HuH-7 (cell line): ENCODE data around the gene CD209.

ENCODE experiments used
- DNase-seq: peaks from one replicate; pipeline ENCODE4 v3.0.0; 2011; ENCODE audit warnings: low spot score

The CD209 gene

DNA sequence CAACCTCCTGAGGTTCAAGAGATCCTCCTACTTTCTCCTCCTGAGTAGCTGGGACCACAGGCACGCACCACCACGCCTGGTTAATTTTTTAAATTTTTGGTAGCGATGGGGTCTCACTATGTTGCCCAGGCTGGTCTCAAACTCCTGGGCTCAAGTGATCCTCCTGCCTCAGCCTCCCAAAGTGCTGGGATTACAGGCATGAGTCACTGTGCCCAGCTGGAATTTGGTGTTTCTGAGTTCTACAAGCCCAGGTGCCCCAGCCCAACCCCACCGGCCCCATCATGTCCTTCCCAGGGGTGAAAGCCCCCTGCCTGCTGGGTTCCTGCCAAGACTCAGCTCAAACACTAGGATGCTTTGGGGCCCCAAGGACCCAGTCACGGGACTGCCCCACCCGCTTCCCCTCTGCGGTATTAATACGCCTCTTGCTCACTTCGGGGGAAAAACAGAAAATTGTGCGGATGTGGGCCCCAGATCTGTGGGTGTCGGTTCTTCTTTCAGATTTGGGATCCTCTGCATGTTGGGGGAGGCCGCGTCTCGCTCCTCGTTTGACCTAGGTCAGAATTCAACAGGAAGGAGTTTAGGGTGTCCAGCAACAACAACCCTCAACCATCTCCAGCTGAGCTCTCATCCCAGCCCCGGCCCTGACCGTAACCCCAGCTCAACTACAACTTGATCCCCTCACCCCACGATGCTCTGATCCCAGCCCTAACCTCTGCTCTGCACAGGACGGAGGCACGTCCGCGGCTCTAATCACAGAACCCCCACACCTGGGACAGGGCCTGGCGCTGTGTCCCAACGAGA is 41.7 kb downstream of the CD209 start:
- no peak for DNase-seq

DNA sequence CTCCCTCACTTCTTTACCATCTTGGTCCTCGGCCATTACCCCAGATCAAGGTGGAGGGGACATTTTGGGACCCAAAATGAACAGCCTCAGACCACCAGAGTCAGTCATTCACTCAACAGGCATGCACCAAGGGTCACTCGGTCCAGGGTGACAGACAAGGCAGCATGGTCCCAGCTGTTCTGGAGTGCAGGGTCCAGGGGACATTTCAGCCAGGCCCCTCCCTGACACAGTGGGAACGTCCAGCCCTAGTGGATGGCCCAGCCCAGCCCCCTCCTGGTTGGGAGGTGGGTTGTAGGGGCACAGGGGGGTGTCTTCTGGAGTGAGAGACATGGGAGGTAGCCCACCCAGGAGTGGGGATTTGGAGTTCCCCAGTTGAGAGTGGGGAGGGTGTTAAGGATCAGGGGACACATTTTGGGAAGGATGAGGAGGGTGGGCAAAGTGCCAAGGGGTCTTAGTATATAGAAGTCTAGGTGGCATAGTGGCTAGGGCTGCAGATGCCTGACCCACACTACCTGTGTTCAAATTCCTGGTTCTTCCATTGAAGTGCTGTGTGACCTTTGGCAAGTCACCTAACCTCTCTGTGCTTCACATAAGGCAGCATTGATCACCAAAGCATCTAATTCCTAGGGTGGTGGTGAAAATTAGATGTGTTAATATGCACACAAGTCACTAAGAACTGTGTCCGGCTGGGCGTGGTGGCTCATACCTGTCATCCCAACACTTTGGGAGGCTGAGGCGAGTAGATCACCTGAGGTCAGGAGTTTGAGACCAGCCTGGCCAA is 42.9 kb downstream of the CD209 start:
- no peak for DNase-seq

DNA sequence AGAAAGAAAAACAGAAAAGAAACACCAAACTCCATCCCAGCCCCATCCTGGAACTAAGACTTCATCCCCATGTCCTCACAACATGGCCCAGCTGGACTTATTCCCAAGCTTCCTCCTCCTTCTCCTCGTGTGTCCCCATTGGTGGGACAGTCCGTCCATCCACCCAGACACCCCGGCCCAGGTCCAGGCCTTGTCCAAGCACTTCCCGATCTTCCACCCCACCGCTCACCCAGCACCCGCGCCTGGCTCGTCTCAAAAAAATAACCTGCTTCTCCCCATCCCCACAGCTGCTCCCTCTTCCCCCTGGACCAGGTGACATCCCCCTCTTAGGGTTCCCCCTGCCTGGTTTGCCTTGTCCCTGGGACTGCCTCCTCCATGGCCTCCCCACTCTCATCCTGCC is 44.0 kb downstream of the CD209 start:
- no peak for DNase-seq

DNA sequence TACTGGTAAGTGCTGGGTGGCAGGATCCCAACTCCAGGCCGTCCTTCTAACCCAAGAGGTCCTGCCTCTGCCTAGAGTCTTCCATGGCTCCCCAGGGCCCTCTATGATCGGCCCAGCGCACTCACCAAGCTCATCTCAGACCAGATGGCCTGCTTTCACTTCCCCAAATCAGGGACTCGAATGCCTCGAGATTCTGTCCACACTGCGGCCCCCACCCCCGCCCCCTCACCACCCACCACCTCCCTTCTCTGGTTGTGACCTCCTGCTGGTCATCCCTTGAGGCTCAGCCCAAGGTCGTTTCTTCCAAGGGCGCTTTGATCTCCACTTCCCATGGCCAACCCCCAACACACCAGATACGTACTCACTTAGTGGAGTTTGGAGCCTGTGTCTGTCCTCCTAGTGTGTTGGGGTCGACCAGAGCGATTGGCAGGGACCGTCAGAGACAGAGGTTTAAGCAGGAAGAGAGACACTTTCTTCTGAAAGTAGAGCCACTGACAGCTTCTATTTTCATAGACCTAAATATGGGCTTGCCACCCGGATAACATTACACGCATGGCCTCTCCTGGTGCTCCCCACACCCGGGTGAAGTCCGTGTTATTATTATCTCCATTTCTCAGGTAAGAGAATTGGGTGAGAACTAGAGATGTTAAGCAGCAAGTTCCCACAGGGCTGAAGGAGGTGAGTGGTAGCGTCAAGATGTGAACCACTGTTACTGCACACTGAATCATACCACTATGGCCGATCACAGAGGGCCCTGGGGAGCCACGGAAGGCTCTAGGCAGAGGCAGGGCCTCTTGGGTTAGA is 45.5 kb downstream of the CD209 start, which contains the start of gene FCER2:
Gene FCER2, minus strand, starts transcription at position 478 of the 804 bp plus-strand sequence. CDS start 2,371 bp downstream, outside the sequence.
- DNase-seq, result no peak

DNA sequence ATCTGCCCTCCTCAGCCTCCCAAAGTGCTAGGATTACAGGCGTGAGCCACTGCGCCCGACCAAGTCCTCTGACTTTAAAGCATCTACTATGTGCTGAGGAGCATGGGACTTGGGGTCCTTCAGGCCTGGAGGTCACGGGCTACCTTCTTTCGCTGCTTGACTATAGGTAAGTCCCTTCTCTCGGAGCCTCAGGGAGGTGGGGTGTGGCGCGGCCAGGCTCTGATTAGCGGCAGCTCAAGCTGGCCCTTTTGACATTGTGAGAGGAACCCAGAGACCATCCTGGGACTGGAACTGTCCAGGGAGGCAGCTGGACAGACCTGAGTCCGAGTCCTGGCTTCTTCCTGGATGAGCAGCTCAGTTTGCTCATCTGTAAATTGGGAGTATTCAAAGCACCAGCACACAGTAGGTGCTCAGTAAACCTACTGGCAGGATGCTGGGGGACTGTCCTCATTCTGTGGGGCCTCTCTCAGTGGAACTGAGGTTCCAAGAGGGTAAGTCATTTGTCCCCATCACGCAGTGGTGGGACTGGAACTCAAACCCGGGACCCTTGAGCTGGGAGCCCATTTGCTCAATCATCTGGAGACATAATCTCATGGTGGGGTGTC is 46.2 kb downstream of the CD209 start:
- DNase-seq, result no peak

DNA sequence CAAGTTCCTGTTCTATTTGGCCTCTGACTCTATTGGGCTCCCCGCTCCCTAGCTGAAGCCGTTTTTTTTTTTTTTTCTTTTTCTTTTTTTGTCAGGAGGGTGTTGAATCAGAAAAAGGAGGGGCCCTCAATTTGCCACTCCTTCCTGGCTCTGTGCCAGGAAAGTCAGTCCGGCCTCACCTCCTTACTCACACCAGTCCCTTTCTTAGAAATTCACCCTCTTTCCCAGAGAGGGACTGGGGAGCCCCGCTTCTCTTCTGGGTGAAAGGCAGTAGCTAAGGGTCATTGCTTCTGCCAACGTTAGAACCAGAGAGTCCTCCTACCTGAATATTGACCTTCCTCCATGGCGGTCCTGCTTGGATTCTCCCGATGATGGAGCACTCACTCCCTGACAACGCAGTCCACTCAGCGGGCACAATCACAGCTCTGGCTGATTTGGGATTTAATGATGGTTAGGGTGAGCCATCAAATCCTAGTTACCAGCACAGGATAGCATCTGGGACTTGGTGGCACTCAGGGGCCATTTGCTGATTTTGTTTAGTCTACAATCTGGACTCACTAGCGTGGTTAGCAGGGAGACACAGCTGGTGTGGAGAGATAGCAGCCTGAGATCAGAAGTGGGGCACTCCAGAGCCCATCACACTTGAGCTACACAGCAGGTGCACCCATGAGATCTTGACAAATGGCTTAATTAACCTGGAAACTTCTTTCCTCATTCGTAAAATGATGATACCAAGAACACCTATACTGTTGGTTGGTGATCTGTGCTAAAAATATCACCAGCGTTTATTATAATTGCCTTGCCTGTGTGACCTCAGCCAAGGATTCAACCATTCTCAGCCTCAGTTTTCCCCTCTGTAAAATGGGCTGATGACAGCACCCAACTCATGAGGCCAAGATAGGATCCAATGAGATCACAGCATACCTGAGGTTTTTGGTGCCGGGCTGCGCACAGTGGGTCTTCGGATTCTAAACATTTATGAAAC is 47.6 kb downstream of the CD209 start:
- no peak for DNase-seq

DNA sequence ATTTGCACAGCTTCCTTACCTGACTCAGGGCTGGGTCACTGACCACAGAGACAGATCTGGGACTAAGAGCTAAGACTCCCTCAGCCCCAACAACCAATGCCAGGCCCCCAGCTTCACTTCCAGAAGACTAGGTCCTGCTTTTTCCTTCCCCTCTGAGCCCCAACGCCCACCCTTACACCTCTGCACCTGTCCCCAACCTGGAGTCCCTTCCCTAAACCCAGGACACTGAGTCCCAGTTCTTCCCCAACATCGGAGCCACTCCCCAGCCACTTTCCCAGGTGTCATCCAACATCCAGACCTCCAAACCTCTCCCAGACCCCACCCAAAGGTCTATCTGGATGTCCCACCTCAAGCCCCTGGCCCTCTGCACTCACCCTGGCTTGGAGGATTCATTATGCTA is 48.3 kb downstream of the CD209 start:
- DNase-seq, result no peak

DNA sequence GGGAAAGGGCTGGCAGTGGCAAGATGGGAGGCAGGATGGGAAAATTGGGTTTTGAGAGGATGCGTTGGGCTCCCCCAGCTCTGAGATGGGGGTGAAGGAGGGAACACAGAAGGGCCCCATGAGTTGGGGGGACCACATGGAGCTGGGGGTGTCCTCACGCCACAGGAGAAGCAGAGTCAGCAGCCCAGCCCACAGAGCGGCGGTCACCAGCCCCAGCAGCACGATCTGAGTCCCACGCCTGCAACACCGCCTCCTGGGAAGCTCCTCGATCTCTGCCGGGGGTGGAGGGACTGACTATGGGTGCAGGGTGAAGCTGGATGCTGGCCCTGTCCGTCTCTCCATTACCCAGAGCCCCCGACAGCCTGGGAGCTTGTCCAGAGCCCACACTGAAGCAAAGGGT is 48.8 kb downstream of the CD209 start:
- DNase-seq, result no peak

DNA sequence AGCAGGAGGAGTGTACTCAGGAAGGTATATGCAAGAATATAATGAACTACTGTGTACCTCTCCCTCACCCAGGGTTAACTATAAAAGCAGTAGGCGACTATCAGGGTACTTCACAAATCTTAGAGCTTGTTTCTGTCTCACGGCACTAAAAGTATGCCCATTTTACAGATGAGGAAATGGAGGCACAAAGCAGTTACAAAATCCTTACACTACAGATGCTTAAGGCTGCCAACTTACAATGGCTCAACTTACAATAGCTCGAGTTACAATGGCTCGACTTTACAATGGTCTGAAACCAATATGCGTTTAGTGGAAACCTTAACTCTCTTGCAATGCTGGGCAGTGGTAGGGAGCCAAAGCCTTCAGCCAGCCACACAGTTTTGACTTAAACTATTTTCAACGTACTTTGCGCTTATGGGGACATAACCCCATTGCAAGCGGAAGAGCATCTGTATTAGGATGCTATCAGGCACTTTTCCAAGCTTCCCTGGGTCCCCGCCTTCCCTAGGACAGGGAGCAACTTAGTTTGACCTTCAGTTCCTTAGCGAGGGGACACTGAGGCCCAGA is 49.5 kb downstream of the CD209 start:
- no peak for DNase-seq

DNA sequence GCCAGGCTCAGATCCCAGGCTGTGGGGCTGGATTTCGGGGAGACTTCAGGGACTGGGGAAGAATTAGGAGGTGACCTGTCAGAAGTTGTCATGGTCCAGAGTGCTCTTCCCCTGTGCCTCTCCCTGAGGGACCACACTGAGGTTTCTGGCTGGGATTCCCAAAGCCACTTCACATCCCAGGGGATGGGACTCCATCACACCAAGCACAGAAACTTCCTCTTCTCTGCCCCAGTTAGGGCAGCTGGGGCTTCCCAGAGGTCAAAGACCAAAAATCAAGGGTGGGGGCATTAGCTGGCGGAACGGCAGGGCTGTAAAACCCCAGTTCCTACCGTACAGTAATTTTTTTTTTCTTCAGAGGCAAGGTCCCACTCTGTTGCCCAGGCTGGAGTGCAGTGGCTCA is 52.8 kb downstream of the CD209 start:
- no peak for DNase-seq

DNA sequence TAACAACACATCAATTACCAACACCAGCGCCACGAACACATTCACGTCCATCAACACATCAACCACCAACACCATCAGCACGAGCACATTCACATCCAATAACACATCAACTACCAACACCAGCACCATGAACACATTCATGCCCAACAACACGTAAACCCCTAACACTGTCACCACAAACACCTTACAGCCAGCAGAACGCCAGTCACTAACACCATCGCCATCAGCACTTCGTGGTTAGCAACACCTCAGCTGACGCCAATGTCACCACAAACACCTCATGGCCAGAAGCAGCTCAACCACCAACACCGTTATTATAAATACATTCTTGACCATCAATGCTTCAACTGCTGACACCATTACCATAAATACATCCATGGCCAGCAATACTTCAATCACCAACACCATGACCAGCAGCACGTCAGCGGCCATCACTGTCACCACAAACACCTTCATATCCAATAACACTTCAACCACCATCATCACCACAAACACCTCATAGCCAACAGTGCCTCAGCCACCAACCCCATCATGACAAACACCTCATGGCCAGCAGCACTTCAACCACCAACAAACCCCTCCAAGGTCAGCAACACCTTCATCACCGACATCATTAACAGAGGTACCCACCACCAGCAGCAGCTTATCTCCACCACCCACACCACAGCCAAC is 54.8 kb downstream of the CD209 start:
- no peak for DNase-seq

DNA sequence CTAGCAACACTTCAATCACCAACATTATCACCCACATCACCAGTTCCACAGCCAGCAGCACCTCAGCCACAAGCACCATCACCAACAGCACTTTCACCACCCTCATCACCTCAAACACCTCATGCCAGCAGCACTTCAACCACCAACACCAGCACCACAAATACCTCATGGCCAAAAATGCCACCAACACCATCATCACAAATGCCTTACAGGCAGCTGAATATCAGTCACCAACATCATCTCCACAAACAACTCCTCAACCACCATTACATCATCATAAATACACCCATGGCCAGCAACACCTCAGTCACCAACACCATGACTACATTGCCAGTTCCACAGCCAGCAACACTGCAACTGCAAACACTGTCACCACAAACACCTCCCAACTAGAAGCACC is 55.8 kb downstream of the CD209 start:
- DNase-seq, result no peak

DNA sequence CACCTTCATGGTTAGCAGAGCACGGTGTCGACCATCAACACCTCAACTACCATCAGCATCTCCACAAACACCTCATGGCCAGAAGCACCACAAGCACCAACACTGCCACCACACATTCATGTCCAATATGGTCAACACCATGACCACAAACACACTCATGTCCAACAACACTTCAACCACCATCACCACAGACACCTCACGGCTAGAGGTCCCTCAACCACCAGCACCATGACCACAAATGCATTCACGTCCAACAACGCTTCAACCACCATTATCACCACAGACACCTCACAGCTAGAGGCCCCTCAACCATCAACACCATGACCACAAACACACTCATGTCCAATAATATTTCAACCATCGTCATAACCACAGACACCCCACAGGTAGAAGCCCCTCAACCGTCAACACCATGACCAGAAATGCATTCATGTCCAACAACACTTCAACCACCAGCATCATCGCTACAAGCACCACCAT is 56.5 kb downstream of the CD209 start:
- DNase-seq, result no peak
